Measurements from ENCODE around the gene SYNPR. TPM values are rescaled to one million over a fixed set of nuclear protein-coding genes. Genes with fewer than 3 reads are reported as not detected.

SYNPR gene
- total RNA-seq, 1 donor from 2014 or later: not detected

- no peaks in the 10 kb centered on the region for H3K36me3 Mint-ChIP-seq (ENCODE audit: low read depth, unreplicated experiment)
- TF ChIP-seq CTCF (IDR thresholded peaks at IDR 0.05; ENCODE audit: unreplicated experiment): no peak
- H3K4me1 Mint-ChIP-seq (ENCODE audit: unreplicated experiment): no peaks in the 10 kb centered on the region
- H3K27me3 Mint-ChIP-seq (ENCODE audit: unreplicated experiment): no peaks in the 10 kb centered on the region
- H3K9me3 Mint-ChIP-seq (ENCODE audit: unreplicated experiment): no peaks in the 10 kb centered on the region
- no peak overlapping the region for H3K4me3 Mint-ChIP-seq (ENCODE audit: unreplicated experiment)
- DNase-seq (ENCODE audit: low spot score): no peak
- H3K27ac Mint-ChIP-seq (ENCODE audit: unreplicated experiment): no peak overlapping the region
These were observed 151.8 kb downstream of the SYNPR start for GRCh38 chr3:63429905-63430304.

GRCh38 chr3:63430875-63431274 lies 152.8 kb downstream of the SYNPR start:
- Mint-ChIP-seq H3K4me1 (ENCODE audit: unreplicated experiment) (no peaks in the 10 kb centered on the region), H3K27me3 (ENCODE audit: unreplicated experiment) (no peaks in the 10 kb centered on the region), H3K36me3 (ENCODE audit: low read depth, unreplicated experiment) (no peaks in the 10 kb centered on the region), H3K9me3 (ENCODE audit: unreplicated experiment) (no peaks in the 10 kb centered on the region), H3K27ac (ENCODE audit: unreplicated experiment) (no peak overlapping the region), H3K4me3 (ENCODE audit: unreplicated experiment) (no peak overlapping the region)
- no peak for TF ChIP-seq CTCF (IDR thresholded peaks at IDR 0.05; ENCODE audit: unreplicated experiment)
- DNase-seq (ENCODE audit: low spot score): no peak

- DNase-seq (ENCODE audit: low spot score): no peak
- no peak for TF ChIP-seq CTCF (IDR thresholded peaks at IDR 0.05; ENCODE audit: unreplicated experiment)
- Mint-ChIP-seq H3K4me1 (ENCODE audit: unreplicated experiment) (peaks cover 5% of the 10 kb centered on the region), H3K36me3 (ENCODE audit: low read depth, unreplicated experiment) (no peaks in the 10 kb centered on the region), H3K27ac (ENCODE audit: unreplicated experiment) (no peak overlapping the region), H3K4me3 (ENCODE audit: unreplicated experiment) (no peak overlapping the region), H3K27me3 (ENCODE audit: unreplicated experiment) (no peaks in the 10 kb centered on the region), H3K9me3 (ENCODE audit: unreplicated experiment) (no peaks in the 10 kb centered on the region)
These were observed 159.8 kb downstream of the SYNPR start for GRCh38 chr3:63437858-63438257.

GRCh38 chr3:63438826-63439371 lies 160.8 kb downstream of the SYNPR start:
- no peak for DNase-seq (ENCODE audit: low spot score)
- TF ChIP-seq CTCF (IDR thresholded peaks at IDR 0.05; ENCODE audit: unreplicated experiment): no peak
- H3K4me1 Mint-ChIP-seq (ENCODE audit: unreplicated experiment): peaks cover 5% of the 10 kb centered on the region
- H3K9me3 Mint-ChIP-seq (ENCODE audit: unreplicated experiment): no peaks in the 10 kb centered on the region
- H3K27me3 Mint-ChIP-seq (ENCODE audit: unreplicated experiment): no peaks in the 10 kb centered on the region
- H3K4me3 Mint-ChIP-seq (ENCODE audit: unreplicated experiment): no peak overlapping the region
- no peaks in the 10 kb centered on the region for H3K36me3 Mint-ChIP-seq (ENCODE audit: low read depth, unreplicated experiment)
- H3K27ac Mint-ChIP-seq (ENCODE audit: unreplicated experiment): no peak overlapping the region

- Mint-ChIP-seq H3K9me3 (ENCODE audit: unreplicated experiment) (no peaks in the 10 kb centered on the region), H3K4me1 (ENCODE audit: unreplicated experiment) (peaks cover 3% of the 10 kb centered on the region), H3K27me3 (ENCODE audit: unreplicated experiment) (no peaks in the 10 kb centered on the region), H3K4me3 (ENCODE audit: unreplicated experiment) (no peak overlapping the region), H3K36me3 (ENCODE audit: low read depth, unreplicated experiment) (no peaks in the 10 kb centered on the region), H3K27ac (ENCODE audit: unreplicated experiment) (no peak overlapping the region)
- no peak for TF ChIP-seq CTCF (IDR thresholded peaks at IDR 0.05; ENCODE audit: unreplicated experiment)
- no peak for DNase-seq (ENCODE audit: low spot score)
These were observed 163.2 kb downstream of the SYNPR start for GRCh38 chr3:63441262-63441661.

All from endothelial cell (in vitro differentiated cells).